Adipose tissue (tissue), 3 donors: Measurements from ENCODE around the gene KLF14. TPM values are rescaled to one million over a fixed set of nuclear protein-coding genes. Genes with fewer than 3 reads are reported as not detected.
"Not testable (repeated sequence)": the region's sequence is repeated elsewhere in the genome, so short reads cannot be mapped to it uniquely, and the experiment has no call there.

ENCODE experiments used
- H3K27ac ChIP-seq: one replicate; pipeline ENCODE4 v1.5.1; 2013; ENCODE audit warnings: low read depth, low read length
- WGBS, 3 donors: extraction: QIAGEN DNeasy Blood & Tissue Kit; methylation state at CpG; one replicate each; pipeline ENCODE4 v1.1.7; 2013; 5-methylcytosine and 5-hydroxymethylcytosine counted together
- polyA plus RNA-seq, 3 donors: library from polyadenylated mRNA; stranded (reverse); fragments of 200-250 nt; gene quantifications; one replicate each; pipeline ENCODE4 v1.2.3, GENCODE V29; 2013
- donor health status: healthy with polysubstance abuse.
- donor health status: Bipolar disorder and iron deficiency.
- donor health status: healthy.

Gene KLF14
- polyA plus RNA-seq = 1 to 10 TPM in 1 of 3 donors, under 1 TPM in 2; 0.31 to 1.6 (median 0.45) TPM

GRCh38 chr7:130733931-130734814, at the start of gene KLF14:
Gene KLF14, minus strand, starts transcription at chr7:130734207. Its CDS starts 174 bp downstream, at chr7:130734033.
- H3K27ac ChIP-seq = no peak within 1 kb of the TSS
- WGBS, 3 donors = 1 to 2% (median 2%) methylated on average over 69 to 100 of the region's 100 CpGs

GRCh38 chr7:130781346-130781745, 47.3 kb upstream of the KLF14 start:
- H3K27ac ChIP-seq = no peak overlapping the region

GRCh38 chr7:130777426-130777825, 43.4 kb upstream of the KLF14 start:
- H3K27ac ChIP-seq = no peak overlapping the region
- 60 to 91% (median 60%) methylated on average over 2 of the region's 2 CpGs for WGBS, 3 donors

GRCh38 chr7:130772456-130772855, 38.4 kb upstream of the KLF14 start:
- not testable (repeated sequence) for H3K27ac ChIP-seq
- WGBS, 3 donors = 88 to 92% (median 91%) methylated on average over 5 of the region's 5 CpGs

- WGBS, 3 donors = 89 to 94% (median 91%) methylated on average over 1 of the region's 1 CpG
- H3K27ac ChIP-seq = no peak overlapping the region
These were observed 34.8 kb upstream of the KLF14 start for GRCh38 chr7:130768854-130769253.

- not testable (repeated sequence) for H3K27ac ChIP-seq
- 69 to 98% (median 98%) methylated on average over 4 of the region's 4 CpGs for WGBS, 3 donors
These were observed 30.6 kb upstream of the KLF14 start for GRCh38 chr7:130764569-130764968.

- H3K27ac ChIP-seq = no peak overlapping the region
- WGBS, 3 donors = 0 to 3% (median 2%) methylated on average over 2 of the region's 2 CpGs
These were observed 24.5 kb upstream of the KLF14 start for GRCh38 chr7:130758429-130759056.

- H3K27ac ChIP-seq = no peak overlapping the region
- 66 to 82% (median 74%) methylated on average over 2 of the region's 2 CpGs for WGBS, 3 donors
These were observed 22.3 kb upstream of the KLF14 start for GRCh38 chr7:130756316-130756715.

- WGBS, 3 donors = 72 to 78% (median 73%) methylated on average over 8 of the region's 8 CpGs
- no peak overlapping the region for H3K27ac ChIP-seq
These were observed 18.4 kb upstream of the KLF14 start for GRCh38 chr7:130752424-130752823.

GRCh38 chr7:130750755-130751154, 16.7 kb upstream of the KLF14 start:
- 88 to 90% (median 89%) methylated on average over 3 of the region's 3 CpGs for WGBS, 3 donors
- H3K27ac ChIP-seq = no peak overlapping the region

GRCh38 chr7:130748531-130749389, 14.8 kb upstream of the KLF14 start:
- 93 to 97% (median 94%) methylated on average over 5 of the region's 5 CpGs for WGBS, 3 donors
- H3K27ac ChIP-seq = no peak overlapping the region

- H3K27ac ChIP-seq = peak overlapping the region; percentile 49
- WGBS, 3 donors = 40 to 52% (median 44%) methylated on average over 3 of the region's 3 CpGs
These were observed 7.5 kb upstream of the KLF14 start for GRCh38 chr7:130741331-130741995.

- WGBS, 3 donors = 42 to 82% (median 45%) methylated on average over 4 of the region's 4 CpGs
- no peak overlapping the region for H3K27ac ChIP-seq
These were observed 6.6 kb upstream of the KLF14 start for GRCh38 chr7:130740606-130741005.

- no peak overlapping the region for H3K27ac ChIP-seq
- WGBS, 3 donors = 52 to 55% (median 52%) methylated on average over 5 of the region's 5 CpGs
These were observed 2.4 kb upstream of the KLF14 start for GRCh38 chr7:130736298-130736900.

GRCh38 chr7:130734815-130735716, 1.1 kb upstream of the KLF14 start:
- 15 to 20% (median 19%) methylated on average over 13 of the region's 13 CpGs for WGBS, 3 donors

GRCh38 chr7:130732980-130733930, 752 bp downstream of the KLF14 start:
- 5 to 15% (median 12%) methylated on average over 89 to 100 of the region's 100 CpGs for whole genome bisulfite sequencing, 3 donors
- no peak overlapping the region for H3K27ac ChIP-seq

More at GRCh38 chr7:130734815-130735716, 1.1 kb upstream of the KLF14 start:
- no peak overlapping the region for H3K27ac ChIP-seq
